Frontal cortex (tissue), 4 donors: Measurements from ENCODE around the gene MIPOL1. TPM values are rescaled to one million over a fixed set of nuclear protein-coding genes. Genes with fewer than 3 reads are reported as not detected.
"Not testable (repeated sequence)": the region's sequence is repeated elsewhere in the genome, so short reads cannot be mapped to it uniquely, and the experiment has no call there.

Experiments
- DNase-seq, 2 donors: peaks; one replicate each; pipeline ENCODE4 v3.0.0; 2012; ENCODE audit warnings: low spot score in 2 of 2
- FAIRE-seq: peaks from 2 replicates; lab custom pipeline; 2012; peaks lifted over from hg19 to GRCh38; lab: Jason Lieb, UNC
- total RNA-seq: library from RNA; depleted of rRNA; stranded (reverse); fragments of >200 nt; gene quantifications from one replicate; pipeline ENCODE4 v1.2.3, GENCODE V29; 2014
- donor health status: control.
- donor health status: control.
- donor health status: control.

The MIPOL1 gene
- total RNA-seq, 1 donor from 2014 or later: 33.8 TPM

- FAIRE-seq, DNase-seq: not testable (repeated sequence)
These were observed 27.9 kb downstream of the MIPOL1 start for GRCh38 chr14:37225668-37226067.

- FAIRE-seq: peak; percentile 94
- peak in 1 of 2 donors; percentile 27 for DNase-seq
These were observed 32.9 kb downstream of the MIPOL1 start for GRCh38 chr14:37230551-37231194.

GRCh38 chr14:37232907-37233481 lies 35.3 kb downstream of the MIPOL1 start:
- peak in 1 of 2 donors; percentile 7 for DNase-seq
- FAIRE-seq: peak; percentile 8

- DNase-seq (no peak), FAIRE-seq (no peak)
These were observed 36.5 kb downstream of the MIPOL1 start for GRCh38 chr14:37234222-37234621.

- FAIRE-seq: not testable (repeated sequence)
These were observed 38.3 kb downstream of the MIPOL1 start for GRCh38 chr14:37236044-37236443.

GRCh38 chr14:37237094-37237493 lies 39.4 kb downstream of the MIPOL1 start:
- FAIRE-seq (no peak), DNase-seq (no peak)

More at GRCh38 chr14:37236044-37236443, 38.3 kb downstream of the MIPOL1 start:
- DNase-seq: not testable (repeated sequence)

GRCh38 chr14:37237735-37238200 lies 40.0 kb downstream of the MIPOL1 start:
- DNase-seq (no peak), FAIRE-seq (no peak)

GRCh38 chr14:37241198-37241597 lies 43.5 kb downstream of the MIPOL1 start:
- FAIRE-seq (no peak), DNase-seq (no peak)

- DNase-seq: peak in 1 of 2 donors; percentile 17
- peak; percentile 86 for FAIRE-seq
These were observed 48.7 kb downstream of the MIPOL1 start for GRCh38 chr14:37246427-37246829.

GRCh38 chr14:37247791-37248461 lies 50.2 kb downstream of the MIPOL1 start:
- FAIRE-seq: no peak
- DNase-seq: no peak

- FAIRE-seq (no peak), DNase-seq (no peak)
These were observed 54.0 kb downstream of the MIPOL1 start for GRCh38 chr14:37251775-37252174.

GRCh38 chr14:37252434-37252833 lies 54.7 kb downstream of the MIPOL1 start:
- FAIRE-seq (no peak), DNase-seq (no peak)

GRCh38 chr14:37253905-37254304 lies 56.2 kb downstream of the MIPOL1 start:
- FAIRE-seq (no peak), DNase-seq (no peak)

- no peak for FAIRE-seq
- DNase-seq: no peak
These were observed 56.7 kb downstream of the MIPOL1 start for GRCh38 chr14:37254411-37254947.

- DNase-seq: no peak
- FAIRE-seq: no peak
These were observed 59.8 kb downstream of the MIPOL1 start for GRCh38 chr14:37257501-37258070.

GRCh38 chr14:37262649-37263048 lies 64.9 kb downstream of the MIPOL1 start:
- no peak for DNase-seq
- no peak for FAIRE-seq

GRCh38 chr14:37263656-37264236 lies 66.0 kb downstream of the MIPOL1 start:
- FAIRE-seq (no peak), DNase-seq (no peak)

GRCh38 chr14:37268788-37269187 lies 71.1 kb downstream of the MIPOL1 start:
- no peak for FAIRE-seq

GRCh38 chr14:37270629-37271028 lies 72.9 kb downstream of the MIPOL1 start:
- DNase-seq (no peak), FAIRE-seq (no peak)

More at GRCh38 chr14:37268788-37269187, 71.1 kb downstream of the MIPOL1 start:
- no peak for DNase-seq

- FAIRE-seq (no peak), DNase-seq (no peak)
These were observed 74.8 kb downstream of the MIPOL1 start for GRCh38 chr14:37272569-37272968.
